ENCODE data around the gene FAM13B. TPM values are rescaled to one million over a fixed set of nuclear protein-coding genes. Genes with fewer than 3 reads are reported as not detected.

FAM13B gene
- total and polyA plus RNA-seq, 2 of the 8 experiments (the other 6 are each of a cell fraction or from before 2014, with no cell fraction given) = 6.4 to 17.0 TPM

DNA sequence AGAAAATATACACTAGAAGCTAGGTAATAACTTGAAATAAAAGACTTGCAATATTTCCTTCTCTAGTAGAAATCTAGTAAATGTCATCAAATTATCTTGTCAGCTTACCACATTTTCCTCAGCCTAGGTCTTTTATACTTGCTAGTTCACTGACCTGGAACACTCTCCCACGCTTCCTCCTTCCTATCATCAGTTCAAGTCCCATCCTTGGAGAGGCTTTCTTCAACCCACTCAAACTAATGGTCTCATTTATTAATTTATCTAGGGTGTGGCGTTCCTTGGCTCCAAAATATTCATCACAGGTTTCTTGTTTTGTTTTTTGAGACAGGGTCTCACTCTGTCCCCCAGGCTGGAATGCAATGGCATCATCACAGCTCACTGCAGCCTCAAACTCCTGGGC lies 2.9 kb downstream of the FAM13B start (continued):
- TF ChIP-seq, protein P1, sequence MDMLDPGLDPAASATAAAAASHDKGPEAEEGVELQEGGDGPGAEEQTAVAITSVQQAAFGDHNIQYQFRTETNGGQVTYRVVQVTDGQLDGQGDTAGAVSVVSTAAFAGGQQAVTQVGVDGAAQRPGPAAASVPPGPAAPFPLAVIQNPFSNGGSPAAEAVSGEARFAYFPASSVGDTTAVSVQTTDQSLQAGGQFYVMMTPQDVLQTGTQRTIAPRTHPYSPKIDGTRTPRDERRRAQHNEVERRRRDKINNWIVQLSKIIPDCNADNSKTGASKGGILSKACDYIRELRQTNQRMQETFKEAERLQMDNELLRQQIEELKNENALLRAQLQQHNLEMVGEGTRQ (IDR thresholded peaks at IDR 0.05; ENCODE audit: low read length) = no peak
- TF ChIP-seq CHD1 (IDR thresholded peaks at IDR 0.05; ENCODE audit: low read depth, low read length) = no peak
- no peak for TF ChIP-seq TAF7 (optimal IDR thresholded peaks at IDR 0.05; ENCODE audit: borderline replicate concordance, low read depth, low read length)
- no peak for TF ChIP-seq TAF1 (IDR thresholded peaks at IDR 0.05; ENCODE audit: low read depth, low read length)

All from H1 (cell line).